GM23338 (cell line): Measurements from ENCODE around the gene FAM120A.

Experiments used
- CREB1 ChIP-seq: fragments of 250-450 bp; sonication (Bioruptor Pico); IDR thresholded peaks from 2 replicates; pipeline ENCODE4 v1.5.0; 2020; ENCODE audit warnings: low read depth, mild to moderate bottlenecking, moderate library complexity
- EZH2 ChIP-seq: fragments of 200-600 bp; sonication (generic); IDR thresholded peaks from one replicate; pipeline ENCODE4 v1.8.0; 2017; ENCODE audit warnings: antibody characterized with exemption, mild to moderate bottlenecking, low read depth; ENCODE audit not compliant: unreplicated experiment
- EZH2phosphoT487 ChIP-seq: fragments of 200-600 bp; sonication (generic); IDR thresholded peaks from one replicate; pipeline ENCODE4 v1.8.1; 2018; ENCODE audit warnings: antibody characterized with exemption; ENCODE audit not compliant: unreplicated experiment
- JUNB ChIP-seq: IDR thresholded peaks from one replicate; pipeline ENCODE4 v1.6.1; 2016; ENCODE audit warnings: antibody characterized with exemption; ENCODE audit not compliant: unreplicated experiment
- NANOG ChIP-seq: IDR thresholded peaks from 2 replicates; pipeline ENCODE4 v1.6.1; 2016; ENCODE audit warnings: antibody characterized with exemption, borderline replicate concordance
- POLR2AphosphoS5 ChIP-seq: IDR thresholded peaks from 2 replicates; pipeline ENCODE4 v1.6.1; 2016; ENCODE audit warnings: antibody characterized with exemption, low read depth
- STAT1 ChIP-seq: IDR thresholded peaks from one replicate; pipeline ENCODE4 v1.6.1; 2016; ENCODE audit warnings: antibody characterized with exemption; ENCODE audit not compliant: unreplicated experiment
- ZNF114 ChIP-seq: fragments of 250-450 bp; sonication (Bioruptor Pico); IDR thresholded peaks from 2 replicates; pipeline ENCODE4 v1.5.0; 2020; ENCODE audit warnings: mild to moderate bottlenecking, moderate library complexity
- ZNF331 ChIP-seq: fragments of 250-450 bp; sonication (Bioruptor Pico); IDR thresholded peaks from 2 replicates; pipeline ENCODE4 v1.5.0; 2020; ENCODE audit warnings: low read depth, mild to moderate bottlenecking, moderate library complexity
- TF ChIP-seq, protein P1 (sequence below): IDR thresholded peaks from one replicate; pipeline ENCODE4 v1.6.1; 2018; ENCODE audit warnings: antibody characterized with exemption; ENCODE audit not compliant: unreplicated experiment
- TF ChIP-seq, protein P2 (sequence below), 2 experiments: fragments of 200-600 bp in 1 of 2; sonication (generic) in 1 of 2; conservative IDR thresholded peaks; 2 replicates each; pipeline versions ENCODE4 v1.5.1 to v1.6.1; 2016 to 2017; ENCODE audit warnings: antibody characterized with exemption in 2 of 2, low read depth in 2 of 2, mild to moderate bottlenecking in 2 of 2, moderate library complexity in 1 of 2
- TF ChIP-seq, protein P3 (sequence below): IDR thresholded peaks from 2 replicates; pipeline ENCODE4 v1.6.1; 2016; ENCODE audit warnings: antibody characterized with exemption
- TF ChIP-seq, protein P4 (sequence below): fragments of 250-450 bp; sonication (Bioruptor Pico); IDR thresholded peaks from 2 replicates; pipeline ENCODE4 v1.5.0; 2020; ENCODE audit warnings: mild to moderate bottlenecking, moderate library complexity

DNA sequence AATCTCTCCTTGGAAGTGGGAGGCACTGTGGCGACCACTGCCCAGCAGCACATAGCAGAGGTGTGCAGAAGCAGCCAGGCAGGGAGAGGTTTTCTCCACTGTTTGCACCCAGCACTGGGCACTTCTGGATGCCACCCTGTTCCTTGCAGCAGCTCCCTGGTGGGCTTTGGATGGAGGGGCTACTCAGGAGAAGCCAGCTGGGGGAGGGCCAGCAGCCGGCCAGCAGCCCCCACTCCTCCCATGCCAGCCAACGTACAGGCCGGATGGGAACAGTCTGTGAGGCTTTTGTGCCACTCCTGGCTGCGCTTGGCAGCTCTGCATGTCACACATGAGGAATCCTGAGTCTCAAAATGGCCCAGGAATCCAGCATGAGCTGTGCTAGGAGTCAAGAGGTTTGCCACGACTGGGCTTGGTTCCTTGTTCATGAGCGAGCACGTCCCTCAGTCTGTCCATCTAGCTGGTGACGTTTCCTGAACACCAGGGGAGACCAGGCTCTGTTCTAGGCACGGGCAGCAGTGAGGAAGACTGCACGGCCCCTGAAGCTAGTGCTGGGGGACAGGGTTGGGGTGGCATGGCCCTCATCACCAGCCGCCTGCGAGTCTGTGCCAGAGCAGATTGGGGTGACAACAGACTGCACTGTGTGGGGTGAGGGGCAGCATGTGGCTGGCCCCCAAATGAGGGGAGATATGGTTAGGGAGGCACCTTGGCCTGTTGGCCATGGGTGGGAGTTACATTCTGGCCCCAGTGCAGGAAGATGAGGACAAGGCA is 135.0 kb downstream of the FAM120A start:
- TF ChIP-seq POLR2AphosphoS5 = no peak
- TF ChIP-seq, protein P1, sequence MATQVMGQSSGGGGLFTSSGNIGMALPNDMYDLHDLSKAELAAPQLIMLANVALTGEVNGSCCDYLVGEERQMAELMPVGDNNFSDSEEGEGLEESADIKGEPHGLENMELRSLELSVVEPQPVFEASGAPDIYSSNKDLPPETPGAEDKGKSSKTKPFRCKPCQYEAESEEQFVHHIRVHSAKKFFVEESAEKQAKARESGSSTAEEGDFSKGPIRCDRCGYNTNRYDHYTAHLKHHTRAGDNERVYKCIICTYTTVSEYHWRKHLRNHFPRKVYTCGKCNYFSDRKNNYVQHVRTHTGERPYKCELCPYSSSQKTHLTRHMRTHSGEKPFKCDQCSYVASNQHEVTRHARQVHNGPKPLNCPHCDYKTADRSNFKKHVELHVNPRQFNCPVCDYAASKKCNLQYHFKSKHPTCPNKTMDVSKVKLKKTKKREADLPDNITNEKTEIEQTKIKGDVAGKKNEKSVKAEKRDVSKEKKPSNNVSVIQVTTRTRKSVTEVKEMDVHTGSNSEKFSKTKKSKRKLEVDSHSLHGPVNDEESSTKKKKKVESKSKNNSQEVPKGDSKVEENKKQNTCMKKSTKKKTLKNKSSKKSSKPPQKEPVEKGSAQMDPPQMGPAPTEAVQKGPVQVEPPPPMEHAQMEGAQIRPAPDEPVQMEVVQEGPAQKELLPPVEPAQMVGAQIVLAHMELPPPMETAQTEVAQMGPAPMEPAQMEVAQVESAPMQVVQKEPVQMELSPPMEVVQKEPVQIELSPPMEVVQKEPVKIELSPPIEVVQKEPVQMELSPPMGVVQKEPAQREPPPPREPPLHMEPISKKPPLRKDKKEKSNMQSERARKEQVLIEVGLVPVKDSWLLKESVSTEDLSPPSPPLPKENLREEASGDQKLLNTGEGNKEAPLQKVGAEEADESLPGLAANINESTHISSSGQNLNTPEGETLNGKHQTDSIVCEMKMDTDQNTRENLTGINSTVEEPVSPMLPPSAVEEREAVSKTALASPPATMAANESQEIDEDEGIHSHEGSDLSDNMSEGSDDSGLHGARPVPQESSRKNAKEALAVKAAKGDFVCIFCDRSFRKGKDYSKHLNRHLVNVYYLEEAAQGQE = no peak
- TF ChIP-seq, protein P2, sequence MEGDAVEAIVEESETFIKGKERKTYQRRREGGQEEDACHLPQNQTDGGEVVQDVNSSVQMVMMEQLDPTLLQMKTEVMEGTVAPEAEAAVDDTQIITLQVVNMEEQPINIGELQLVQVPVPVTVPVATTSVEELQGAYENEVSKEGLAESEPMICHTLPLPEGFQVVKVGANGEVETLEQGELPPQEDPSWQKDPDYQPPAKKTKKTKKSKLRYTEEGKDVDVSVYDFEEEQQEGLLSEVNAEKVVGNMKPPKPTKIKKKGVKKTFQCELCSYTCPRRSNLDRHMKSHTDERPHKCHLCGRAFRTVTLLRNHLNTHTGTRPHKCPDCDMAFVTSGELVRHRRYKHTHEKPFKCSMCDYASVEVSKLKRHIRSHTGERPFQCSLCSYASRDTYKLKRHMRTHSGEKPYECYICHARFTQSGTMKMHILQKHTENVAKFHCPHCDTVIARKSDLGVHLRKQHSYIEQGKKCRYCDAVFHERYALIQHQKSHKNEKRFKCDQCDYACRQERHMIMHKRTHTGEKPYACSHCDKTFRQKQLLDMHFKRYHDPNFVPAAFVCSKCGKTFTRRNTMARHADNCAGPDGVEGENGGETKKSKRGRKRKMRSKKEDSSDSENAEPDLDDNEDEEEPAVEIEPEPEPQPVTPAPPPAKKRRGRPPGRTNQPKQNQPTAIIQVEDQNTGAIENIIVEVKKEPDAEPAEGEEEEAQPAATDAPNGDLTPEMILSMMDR (conservative IDR thresholded peaks at IDR 0.05; ENCODE audit: low read depth in 2 of 2) = no peak
- TF ChIP-seq EZH2 = no peak
- TF ChIP-seq EZH2phosphoT487 = no peak
- TF ChIP-seq STAT1 = no peak
- TF ChIP-seq JUNB = no peak
- TF ChIP-seq CREB1 (CRISPR knock-in tag) = no peak
- no peak for TF ChIP-seq ZNF114 (CRISPR knock-in tag)
- TF ChIP-seq, protein P3, sequence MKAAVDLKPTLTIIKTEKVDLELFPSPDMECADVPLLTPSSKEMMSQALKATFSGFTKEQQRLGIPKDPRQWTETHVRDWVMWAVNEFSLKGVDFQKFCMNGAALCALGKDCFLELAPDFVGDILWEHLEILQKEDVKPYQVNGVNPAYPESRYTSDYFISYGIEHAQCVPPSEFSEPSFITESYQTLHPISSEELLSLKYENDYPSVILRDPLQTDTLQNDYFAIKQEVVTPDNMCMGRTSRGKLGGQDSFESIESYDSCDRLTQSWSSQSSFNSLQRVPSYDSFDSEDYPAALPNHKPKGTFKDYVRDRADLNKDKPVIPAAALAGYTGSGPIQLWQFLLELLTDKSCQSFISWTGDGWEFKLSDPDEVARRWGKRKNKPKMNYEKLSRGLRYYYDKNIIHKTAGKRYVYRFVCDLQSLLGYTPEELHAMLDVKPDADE = no peak
- TF ChIP-seq ZNF331 = no peak
- no peak for TF ChIP-seq NANOG
- TF ChIP-seq, protein P4, sequence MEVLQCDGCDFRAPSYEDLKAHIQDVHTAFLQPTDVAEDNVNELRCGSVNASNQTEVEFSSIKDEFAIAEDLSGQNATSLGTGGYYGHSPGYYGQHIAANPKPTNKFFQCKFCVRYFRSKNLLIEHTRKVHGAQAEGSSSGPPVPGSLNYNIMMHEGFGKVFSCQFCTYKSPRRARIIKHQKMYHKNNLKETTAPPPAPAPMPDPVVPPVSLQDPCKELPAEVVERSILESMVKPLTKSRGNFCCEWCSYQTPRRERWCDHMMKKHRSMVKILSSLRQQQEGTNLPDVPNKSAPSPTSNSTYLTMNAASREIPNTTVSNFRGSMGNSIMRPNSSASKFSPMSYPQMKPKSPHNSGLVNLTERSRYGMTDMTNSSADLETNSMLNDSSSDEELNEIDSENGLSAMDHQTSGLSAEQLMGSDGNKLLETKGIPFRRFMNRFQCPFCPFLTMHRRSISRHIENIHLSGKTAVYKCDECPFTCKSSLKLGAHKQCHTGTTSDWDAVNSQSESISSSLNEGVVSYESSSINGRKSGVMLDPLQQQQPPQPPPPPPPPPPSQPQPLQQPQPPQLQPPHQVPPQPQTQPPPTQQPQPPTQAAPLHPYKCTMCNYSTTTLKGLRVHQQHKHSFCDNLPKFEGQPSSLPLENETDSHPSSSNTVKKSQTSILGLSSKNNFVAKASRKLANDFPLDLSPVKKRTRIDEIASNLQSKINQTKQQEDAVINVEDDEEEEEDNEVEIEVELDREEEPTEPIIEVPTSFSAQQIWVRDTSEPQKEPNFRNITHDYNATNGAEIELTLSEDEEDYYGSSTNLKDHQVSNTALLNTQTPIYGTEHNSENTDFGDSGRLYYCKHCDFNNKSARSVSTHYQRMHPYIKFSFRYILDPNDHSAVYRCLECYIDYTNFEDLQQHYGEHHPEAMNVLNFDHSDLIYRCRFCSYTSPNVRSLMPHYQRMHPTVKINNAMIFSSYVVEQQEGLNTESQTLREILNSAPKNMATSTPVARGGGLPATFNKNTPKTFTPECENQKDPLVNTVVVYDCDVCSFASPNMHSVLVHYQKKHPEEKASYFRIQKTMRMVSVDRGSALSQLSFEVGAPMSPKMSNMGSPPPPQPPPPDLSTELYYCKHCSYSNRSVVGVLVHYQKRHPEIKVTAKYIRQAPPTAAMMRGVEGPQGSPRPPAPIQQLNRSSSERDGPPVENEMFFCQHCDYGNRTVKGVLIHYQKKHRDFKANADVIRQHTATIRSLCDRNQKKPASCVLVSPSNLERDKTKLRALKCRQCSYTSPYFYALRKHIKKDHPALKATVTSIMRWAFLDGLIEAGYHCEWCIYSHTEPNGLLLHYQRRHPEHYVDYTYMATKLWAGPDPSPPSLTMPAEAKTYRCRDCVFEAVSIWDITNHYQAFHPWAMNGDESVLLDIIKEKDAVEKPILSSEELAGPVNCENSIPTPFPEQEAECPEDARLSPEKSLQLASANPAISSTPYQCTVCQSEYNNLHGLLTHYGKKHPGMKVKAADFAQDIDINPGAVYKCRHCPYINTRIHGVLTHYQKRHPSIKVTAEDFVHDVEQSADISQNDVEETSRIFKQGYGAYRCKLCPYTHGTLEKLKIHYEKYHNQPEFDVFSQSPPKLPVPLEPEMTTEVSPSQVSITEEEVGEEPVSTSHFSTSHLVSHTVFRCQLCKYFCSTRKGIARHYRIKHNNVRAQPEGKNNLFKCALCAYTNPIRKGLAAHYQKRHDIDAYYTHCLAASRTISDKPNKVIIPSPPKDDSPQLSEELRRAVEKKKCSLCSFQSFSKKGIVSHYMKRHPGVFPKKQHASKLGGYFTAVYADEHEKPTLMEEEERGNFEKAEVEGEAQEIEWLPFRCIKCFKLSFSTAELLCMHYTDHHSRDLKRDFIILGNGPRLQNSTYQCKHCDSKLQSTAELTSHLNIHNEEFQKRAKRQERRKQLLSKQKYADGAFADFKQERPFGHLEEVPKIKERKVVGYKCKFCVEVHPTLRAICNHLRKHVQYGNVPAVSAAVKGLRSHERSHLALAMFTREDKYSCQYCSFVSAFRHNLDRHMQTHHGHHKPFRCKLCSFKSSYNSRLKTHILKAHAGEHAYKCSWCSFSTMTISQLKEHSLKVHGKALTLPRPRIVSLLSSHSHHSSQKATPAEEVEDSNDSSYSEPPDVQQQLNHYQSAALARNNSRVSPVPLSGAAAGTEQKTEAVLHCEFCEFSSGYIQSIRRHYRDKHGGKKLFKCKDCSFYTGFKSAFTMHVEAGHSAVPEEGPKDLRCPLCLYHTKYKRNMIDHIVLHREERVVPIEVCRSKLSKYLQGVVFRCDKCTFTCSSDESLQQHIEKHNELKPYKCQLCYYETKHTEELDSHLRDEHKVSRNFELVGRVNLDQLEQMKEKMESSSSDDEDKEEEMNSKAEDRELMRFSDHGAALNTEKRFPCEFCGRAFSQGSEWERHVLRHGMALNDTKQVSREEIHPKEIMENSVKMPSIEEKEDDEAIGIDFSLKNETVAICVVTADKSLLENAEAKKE (CRISPR knock-in tag) = no peak
